VCaP (cell line): Measurements from ENCODE around the gene VSIG4.

Experiments used
- H3K27ac ChIP-seq: fragments of 450-650 bp; 2 replicates; pipeline ENCODE4 v1.5.1; 2017
- CTCF ChIP-seq: fragments of 450-650 bp; conservative IDR thresholded peaks from 2 replicates; pipeline ENCODE4 v1.5.1; 2017; ENCODE audit warnings: mild to moderate bottlenecking, moderate library complexity

The VSIG4 gene

GRCh38 chrX:66005830-66006449 lies 33.9 kb downstream of the VSIG4 start:
- H3K27ac ChIP-seq = no peak overlapping the region
- TF ChIP-seq CTCF = no peak

DNA sequence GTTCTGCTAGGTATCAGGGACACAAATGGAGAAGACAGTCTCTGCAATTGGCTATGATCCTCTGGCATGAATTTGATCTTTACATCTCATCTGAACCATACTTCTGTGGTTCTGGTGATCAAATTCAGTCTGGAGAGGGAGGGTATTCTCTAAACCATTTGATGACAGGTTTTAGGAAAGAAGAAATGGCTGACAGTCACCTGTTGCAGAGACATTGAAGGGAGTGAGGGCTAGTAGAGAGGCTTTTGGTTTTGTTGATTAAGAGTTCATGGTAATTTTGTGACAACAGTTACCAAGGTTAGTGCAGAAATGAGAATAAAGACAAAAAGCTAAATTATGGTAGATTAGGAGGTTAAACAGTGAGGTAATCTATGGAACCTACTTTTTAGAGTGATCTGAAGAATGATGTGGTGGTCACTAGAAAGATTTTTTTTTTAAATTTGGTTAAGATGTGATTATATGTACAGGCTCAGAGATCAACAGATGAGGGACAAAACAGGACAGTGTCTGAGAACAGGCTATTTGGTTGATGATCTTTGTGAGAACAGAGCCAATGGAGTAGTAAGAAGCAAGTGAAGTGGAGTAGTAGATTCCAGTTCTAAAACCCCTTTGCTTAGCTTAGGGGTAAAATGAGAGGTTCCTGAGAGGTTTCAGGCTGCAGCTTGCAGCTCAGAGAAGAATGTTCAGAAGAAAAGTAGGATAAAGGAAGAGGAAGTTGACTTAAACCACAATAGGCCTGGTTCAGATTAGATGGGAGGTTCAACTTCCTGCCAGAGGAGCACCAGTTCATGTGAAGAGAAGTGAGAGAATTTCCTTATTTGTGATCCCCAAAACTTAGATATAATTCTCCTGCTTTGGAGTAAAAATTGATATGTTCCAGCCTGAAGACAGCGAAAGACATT lies 34.7 kb downstream of the VSIG4 start:
- TF ChIP-seq CTCF = no peak
- H3K27ac ChIP-seq = no peak overlapping the region

DNA sequence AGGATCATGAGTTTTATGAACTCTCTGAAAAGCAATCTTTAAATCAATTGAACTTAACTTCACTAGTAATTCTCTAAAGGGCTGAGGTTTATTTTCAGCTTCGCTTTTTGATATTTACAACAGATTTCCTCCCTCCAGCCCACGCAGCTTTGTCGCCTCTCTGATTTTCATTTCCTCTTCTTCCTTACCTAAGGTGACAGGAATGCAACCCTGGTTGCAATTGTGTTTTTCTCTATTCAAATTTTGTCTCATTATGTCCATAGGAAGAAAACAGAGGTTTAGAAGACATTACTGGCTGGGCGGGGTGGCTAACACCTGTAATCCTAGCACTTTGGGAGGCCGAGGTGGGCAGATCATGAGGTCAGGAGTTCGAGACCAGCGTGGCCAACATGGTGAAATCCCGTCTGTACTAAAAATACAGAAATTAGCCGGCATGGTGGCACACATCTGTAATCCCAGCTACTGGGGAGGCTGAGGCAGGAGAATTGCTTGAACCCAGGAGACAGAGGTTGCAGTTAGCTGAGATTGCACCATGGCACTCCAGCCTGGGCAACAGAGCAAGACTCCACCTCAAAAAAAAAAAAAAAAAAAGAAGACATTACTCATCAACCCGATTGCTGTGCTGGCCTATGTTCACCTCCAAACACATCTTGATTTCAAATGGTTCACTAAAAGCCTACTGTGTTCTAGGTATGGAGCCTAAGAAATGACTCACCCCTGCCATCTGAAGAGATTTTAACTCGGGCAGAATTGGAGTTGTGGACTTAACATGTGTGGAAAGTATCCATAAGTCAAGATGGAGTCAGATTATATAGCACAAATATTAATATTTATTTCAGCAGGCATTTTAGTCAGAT lies 36.8 kb downstream of the VSIG4 start:
- H3K27ac ChIP-seq = no peak overlapping the region
- no peak for TF ChIP-seq CTCF

DNA sequence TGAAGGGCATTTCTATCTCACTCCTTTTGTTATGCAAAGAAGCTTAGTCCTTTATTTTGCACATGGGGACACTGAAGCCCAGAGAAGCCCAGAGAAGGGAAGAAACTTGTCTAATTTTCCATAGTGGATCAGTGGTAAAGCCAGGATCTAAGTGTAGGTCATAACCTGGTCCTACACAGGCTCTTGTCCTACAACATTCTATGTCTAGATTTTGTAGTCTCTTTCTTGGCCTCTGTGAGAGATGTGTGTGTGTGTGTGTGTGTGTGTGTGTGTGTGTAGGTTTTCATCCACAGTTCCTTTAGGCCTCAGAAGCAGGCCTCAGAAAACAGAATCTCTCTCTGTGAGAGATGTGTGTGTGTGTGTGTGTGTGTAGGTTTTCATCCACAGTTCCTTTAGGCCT lies 38.3 kb downstream of the VSIG4 start:
- no peak overlapping the region for H3K27ac ChIP-seq

DNA sequence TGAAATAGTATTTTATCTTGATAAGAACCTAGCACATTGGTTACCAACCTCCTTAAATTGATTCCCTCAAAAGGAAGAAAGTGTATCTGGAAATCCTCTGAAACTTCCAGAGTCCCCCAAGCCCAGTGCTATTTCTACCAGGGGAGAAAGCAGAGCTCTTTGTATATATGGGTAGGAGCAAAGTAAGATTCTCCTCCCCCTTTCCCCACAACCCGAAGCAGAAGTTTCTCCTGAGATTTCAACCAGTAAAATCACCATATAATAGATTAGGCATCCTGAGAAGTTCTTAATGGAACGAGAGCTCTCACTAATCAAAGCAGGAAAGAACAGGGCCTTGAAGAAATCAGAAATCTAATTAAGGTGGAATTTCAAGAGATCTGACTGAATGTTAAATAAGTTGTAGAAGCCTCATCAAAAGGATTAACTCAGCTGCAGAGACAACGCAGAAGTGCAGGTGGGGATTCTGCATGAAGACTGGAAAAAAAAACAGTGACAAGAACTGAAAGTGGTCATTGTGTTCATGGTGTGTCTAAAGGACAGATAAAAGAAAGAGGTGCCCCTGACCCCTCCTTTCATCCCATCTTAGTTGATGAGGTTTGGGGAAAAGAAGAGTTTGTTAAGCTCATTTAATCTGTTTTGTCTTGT lies 39.1 kb downstream of the VSIG4 start:
- H3K27ac ChIP-seq = no peak overlapping the region
- TF ChIP-seq CTCF = no peak

More for the DNA sequence above, 38.3 kb downstream of the VSIG4 start:
- TF ChIP-seq CTCF = no peak

DNA sequence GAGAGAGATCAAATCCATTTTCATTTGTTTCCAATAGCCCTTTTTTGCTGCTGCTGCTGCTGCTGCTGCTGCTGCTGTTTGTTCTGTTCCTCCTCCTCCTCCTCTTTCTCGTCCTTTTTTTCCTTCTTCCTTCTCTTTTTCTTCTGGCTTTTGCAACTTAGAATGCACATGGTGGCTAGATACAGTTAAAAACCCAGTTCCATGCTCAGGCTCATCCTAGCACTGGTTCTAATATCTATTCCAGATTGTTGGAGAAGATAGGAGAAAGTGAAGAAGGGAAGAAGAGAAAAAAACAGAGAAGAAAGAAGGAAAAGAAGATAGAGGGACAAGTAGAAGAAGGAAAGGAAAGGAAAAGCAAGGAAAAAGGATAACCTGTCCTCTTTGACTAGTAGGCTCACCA lies 39.7 kb downstream of the VSIG4 start:
- TF ChIP-seq CTCF = no peak
- no peak overlapping the region for H3K27ac ChIP-seq
